ENCODE data around the gene KIAA0513. TPM values are rescaled to one million over a fixed set of nuclear protein-coding genes. Genes with fewer than 3 reads are reported as not detected.
"Not testable (repeated sequence)": the region's sequence is repeated elsewhere in the genome, so short reads cannot be mapped to it uniquely, and the experiment has no call there.

KIAA0513 gene
- total RNA-seq, 1 donor from 2014 or later = 12.6 TPM

DNA sequence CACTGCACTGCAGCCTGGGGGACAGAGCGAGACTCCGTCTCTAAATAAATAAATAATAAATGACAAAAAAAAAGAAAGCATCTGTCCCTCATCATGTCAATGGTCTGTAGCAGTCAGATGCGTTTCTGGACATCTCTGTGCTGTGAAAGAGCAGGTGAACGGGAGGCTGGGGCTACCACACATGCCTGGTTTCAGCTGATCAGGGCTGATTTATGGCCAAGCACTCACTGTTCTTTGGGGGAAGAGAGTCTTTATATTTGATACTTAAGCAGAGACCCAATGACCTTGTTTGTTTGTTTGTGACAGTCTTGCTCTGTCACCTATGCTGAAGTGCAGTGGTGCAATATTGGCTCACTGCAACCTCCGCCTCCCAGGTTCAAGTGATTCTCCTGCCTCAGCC lies 17.5 kb downstream of the KIAA0513 start:
- no peak for ATAC-seq
- intact Hi-C loops (cut with DNase I) = no loop called here
- no peak for DNase-seq (ENCODE audit: low spot score)

DNA sequence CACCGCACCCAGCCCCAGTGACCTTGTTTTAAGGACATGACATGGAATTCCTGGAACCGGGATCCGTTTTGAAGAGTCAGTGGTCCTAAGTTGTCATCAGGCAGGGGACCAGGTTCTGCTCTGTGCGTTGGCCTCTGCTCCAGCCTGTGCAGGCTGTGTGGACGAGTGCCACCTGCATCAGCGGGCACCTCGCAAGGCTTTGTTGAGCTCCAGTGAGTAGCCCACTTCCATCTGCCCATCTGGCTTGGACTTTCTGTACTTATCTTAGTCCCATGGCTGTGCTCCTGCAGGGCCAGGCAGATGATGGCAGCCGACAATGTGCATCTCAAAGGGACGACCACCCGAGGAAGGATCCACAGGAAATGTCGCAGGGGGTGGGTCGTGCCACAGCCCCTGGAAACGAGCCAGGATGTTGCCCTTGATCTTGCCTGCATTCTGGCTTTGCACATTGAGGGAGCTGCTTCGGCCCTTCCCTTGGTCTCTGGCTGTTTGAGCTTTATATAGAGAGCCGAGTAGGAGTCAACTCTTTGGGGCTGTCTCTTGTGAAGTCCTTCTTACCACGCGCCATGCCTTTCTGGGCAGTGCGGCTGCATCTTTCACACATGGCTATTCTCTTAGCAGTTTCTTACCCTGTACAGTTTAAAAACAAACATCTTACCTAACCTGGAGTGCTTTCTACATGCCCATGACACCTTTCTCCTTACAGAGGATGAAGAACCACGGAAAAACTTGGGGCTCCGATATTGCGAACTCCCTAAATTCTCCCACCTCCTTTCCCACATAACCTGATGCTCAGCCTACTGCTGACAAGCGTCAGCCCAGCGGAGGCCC lies 18.3 kb downstream of the KIAA0513 start:
- DNase-seq (ENCODE audit: low spot score) (no peak), ATAC-seq (no peak)
- intact Hi-C loops (cut with DNase I) = no loop called here

DNA sequence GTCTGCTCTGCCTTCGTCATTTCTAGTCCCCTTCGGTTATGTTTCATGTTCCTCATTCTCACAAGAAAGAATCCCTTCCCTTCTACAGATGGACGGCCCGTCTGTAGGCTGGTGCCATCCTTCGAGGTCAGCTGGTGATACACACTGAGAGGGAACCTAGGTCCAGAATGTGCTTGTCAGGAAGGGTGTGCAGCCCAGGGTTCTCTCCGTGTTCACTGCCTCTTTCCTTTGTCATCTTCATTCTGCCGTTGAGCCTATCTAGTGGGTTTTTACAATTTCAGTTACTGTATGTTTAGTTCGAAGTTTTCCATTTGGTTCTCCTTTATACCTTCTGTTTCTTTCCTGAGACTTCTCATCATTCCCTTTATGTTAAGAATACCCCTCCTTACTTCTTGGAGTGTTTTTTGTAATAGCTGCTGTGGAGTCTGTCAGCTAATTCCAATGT lies 18.9 kb downstream of the KIAA0513 start:
- intact Hi-C loops (cut with DNase I) = no loop called here
- ATAC-seq (peak; percentile 48), DNase-seq (ENCODE audit: low spot score) (no peak)

DNA sequence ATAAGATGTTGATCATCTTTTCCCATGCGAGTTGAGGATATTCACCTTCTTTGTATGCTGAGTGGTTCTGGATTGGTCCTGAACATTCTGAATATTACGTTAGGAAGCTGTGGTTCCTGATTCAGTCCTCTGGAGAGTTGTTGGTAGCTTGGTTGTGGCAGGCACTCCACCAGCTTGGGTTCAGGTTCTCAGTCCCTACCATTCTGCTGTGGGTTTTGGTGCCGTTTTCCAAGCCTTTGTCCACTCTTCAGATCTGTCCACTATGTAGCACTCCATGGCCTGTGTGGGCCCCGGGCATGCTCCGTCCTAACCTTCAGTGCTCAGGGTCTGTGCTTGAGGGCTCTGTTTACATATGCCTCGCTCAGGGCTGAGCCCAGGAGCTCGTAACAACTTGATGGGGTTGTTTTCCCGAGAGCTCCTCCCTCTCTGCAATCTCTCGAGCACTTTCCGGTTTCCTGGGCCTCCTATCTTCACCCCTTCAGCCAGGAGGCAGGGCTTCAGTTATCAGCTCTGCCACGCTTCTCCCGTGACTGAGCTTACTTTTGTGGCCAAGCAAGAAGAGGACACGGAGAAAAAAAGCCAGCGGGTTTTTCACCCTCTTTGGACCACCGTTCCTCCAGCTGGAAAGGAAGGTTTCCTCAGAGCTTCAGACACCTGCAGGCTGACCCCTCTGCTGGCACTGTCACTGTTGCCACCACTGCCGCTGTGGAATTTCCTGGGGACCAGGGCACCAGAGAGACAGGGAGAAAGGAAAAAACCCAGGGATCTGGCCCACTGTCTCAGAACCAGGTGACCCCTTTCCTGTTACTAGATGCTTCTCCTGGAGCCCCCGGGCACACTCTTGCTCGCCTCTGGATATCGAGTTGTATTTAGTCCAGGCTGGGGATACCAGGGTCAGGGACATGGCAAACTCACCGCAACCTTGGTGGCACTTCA lies 19.6 kb downstream of the KIAA0513 start:
- intact Hi-C loops (cut with DNase I) = no loop called here
- no peak for DNase-seq (ENCODE audit: low spot score)
- ATAC-seq = no peak

DNA sequence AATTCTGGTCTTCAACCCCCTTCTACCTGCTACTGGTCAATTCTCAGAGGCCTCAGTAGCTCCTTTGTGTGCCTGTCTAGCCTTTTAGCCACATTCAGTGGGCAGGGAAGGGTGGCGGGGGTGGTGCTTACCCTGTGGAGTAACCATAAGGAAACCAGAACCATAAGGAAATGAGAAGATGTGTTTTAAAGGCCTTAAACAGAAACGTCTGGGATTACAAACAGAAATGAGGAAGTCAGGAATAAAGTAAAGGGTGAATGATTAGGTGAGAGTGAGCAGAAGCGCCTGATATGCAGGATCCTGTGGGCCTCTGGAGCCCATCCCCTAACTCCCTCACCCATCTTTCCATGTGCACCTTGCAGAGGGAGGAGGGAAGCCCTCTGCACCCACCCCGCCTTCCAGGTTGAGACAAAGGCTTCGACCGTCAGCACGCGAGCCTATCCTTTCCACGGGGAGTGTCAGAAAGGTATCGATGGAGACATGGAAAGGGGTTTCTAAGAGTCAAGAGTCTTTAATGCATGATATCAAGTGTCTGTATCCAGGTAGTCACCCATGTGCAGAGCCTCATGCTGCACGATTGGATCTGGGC lies 20.4 kb downstream of the KIAA0513 start:
- DNase-seq (ENCODE audit: low spot score) (no peak), ATAC-seq (no peak)
- intact Hi-C loops (cut with DNase I) = no loop called here

DNA sequence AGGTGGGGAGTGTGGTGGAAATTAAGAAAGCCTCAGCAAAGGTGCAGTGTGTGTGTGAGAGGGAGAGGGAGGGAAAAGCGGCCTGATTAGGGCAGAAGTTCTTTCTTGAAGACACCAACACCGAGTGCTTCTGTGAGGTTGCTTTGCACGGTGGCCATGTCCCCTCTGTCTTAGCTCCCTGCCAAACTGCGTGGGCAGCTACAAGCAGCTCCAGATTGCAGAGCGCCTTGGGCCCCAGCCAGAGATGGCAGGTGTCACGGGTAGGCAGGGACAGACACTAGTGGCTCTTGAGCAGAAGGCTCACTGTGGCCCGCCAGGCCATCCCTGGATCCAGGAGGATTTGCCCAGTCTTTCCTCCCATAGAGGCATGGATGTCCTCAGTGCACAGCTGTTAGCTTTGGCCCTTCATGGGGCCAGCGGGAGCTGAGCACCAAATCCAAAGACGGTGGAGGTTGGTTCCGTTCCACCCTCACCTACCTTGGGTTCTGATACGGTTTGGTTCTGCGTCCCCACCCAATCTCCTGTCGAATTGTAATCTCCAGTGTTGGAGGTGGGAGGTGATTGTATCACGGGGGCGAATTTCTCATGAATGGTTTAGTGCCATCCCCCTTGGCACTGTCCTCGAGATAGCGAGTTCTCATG lies 21.4 kb downstream of the KIAA0513 start:
- ATAC-seq (no peak), DNase-seq (ENCODE audit: low spot score) (no peak)
- intact Hi-C loops (cut with DNase I) = no loop called here

DNA sequence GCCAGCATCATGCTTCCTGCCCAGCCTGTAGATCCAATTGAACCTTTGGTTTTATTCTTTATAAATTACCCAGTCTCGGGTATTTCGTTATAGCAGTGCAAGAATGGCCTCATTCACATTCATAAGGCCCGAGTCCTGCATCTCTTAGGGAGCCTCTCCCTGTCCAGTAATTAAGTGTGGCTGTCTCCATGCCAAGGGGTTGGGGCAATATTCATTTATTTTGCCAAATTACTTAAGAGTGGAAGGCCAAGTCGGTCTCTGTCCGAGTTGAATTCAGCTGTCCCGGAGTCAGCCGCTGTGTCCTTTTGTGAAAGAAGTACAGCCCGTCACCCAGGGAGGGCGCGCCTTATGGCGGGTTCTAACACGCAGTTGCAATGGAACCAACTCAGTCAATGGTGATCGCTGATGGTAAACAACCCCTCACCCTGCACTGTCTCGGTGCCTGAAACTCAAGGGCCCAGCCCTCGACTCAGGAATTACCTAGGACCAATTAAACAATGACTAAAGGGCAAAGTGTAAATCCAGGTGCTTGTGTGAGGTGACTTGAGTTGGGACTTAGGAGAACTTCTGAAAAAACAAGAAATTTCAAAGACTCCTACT lies 22.2 kb downstream of the KIAA0513 start:
- intact Hi-C loops (cut with DNase I) = no loop called here
- DNase-seq (ENCODE audit: low spot score) = no peak

DNA sequence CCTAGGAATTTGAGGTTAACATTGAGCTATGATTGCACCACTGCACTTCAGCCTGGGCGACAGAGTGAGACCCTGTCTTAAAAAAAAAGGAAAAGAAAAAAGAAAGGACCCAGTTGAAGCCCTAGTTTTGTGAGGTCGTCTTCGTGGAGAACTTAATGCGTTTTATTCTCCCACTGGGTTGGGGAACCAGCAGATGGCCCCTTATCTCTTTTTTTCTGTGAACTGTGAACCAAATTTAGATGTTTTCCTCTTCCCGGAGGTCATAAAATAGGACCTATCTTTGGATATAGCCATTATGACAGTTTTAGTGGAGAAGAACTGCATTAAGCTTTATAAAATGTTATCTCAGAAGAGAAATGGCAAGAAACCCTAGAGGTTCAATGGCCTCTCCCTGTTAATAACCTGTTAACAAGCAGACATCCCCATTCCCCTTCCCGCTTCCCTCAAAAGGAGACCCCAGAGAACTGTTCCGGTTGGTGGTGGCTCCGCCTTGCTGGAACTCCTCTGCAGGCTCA lies 23.5 kb downstream of the KIAA0513 start:
- ATAC-seq (no peak), DNase-seq (ENCODE audit: low spot score) (no peak)
- intact Hi-C loops (cut with DNase I) = no loop called here

More for the DNA sequence above, 22.2 kb downstream of the KIAA0513 start:
- no peak for ATAC-seq

DNA sequence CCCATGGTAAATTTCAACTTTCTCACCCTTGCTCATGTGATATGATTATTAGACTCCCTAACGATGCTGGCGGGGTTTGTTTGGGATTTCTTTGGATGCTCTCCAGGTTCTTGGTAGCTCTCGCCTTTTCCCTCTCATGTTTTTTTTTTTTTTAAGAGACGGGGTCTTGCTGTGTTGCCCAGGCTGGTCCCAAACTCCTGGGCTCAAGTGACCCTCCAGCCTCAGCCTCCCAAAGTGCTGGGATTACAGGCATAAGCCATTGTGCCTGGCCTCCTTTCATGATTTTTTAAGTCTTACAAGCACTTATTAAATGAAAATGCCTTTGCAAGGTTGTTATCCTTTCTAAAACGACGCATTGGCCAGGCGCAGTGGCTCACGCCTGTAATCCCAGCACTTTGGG lies 24.1 kb downstream of the KIAA0513 start:
- intact Hi-C loops (cut with DNase I) = no loop called here
- ATAC-seq (no peak), DNase-seq (ENCODE audit: low spot score) (no peak)

DNA sequence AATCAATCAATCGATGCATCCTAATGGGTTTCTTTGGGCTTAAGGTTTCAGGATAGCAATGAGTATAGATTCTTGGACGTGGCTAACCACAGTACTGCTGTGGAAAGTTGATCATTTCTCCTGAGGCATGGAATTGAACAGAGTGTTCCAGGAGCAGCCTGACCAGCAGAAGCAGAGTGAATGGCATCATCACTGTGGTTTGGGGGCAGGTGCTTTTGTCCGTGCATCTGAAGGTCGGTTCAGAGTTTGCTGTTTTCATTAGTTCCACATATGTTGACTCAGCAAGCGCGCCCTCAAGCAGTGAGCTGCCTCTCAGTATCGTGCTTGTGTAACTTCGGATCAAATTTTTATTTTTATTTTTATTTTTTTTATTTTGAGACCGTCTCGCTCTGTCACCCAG lies 24.9 kb downstream of the KIAA0513 start:
- ATAC-seq (no peak), DNase-seq (ENCODE audit: low spot score) (no peak)
- intact Hi-C loops (cut with DNase I) = no loop called here

DNA sequence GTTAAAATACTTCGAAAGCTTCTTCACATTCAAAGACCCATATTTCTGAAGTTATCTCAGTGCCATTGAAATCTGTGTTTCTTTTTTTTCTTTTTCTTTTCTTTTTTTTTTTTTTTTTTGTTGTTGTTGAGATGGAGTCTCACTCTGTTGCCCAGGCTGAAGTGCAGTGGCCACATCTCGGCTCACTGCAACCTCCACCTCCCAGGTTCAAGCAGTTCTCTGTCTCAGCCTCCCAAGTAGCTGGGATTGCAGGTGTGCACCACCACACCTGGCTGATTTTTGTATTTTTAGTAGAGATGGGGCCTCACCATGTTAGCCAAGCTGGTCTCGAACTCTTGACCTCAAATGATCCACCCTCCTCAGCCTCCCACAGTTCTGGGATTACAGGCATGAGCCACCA lies 26.7 kb downstream of the KIAA0513 start:
- DNase-seq (ENCODE audit: low spot score); ATAC-seq; intact Hi-C loops (cut with DNase I): not testable (repeated sequence)

DNA sequence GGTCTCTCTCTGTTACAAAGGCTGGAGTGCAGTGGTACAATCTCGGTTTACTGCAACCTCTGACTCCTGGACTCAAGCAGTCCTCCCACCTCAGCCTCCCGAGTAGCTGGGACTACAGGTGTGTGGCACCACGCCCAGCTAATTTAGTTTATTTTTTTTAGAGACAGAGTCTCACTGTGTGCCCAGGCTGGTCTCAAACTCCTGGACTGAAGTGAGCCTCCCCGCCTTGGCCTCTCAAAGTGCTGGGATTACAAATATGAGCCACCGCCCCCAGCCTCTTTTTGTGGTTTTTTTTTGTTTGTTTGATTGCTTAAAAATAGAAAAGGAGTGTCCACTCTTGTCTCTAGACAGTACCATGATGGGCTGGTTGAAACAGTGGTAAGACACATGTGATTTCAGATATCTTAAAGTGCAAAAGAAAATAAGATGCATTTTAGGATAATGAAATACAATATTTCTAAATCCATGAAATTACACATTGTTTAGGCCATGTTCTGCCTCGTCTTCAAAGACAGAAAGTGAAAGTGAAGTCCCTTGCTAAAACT lies 27.4 kb downstream of the KIAA0513 start:
- intact Hi-C loops (cut with DNase I) = no loop called here

DNA sequence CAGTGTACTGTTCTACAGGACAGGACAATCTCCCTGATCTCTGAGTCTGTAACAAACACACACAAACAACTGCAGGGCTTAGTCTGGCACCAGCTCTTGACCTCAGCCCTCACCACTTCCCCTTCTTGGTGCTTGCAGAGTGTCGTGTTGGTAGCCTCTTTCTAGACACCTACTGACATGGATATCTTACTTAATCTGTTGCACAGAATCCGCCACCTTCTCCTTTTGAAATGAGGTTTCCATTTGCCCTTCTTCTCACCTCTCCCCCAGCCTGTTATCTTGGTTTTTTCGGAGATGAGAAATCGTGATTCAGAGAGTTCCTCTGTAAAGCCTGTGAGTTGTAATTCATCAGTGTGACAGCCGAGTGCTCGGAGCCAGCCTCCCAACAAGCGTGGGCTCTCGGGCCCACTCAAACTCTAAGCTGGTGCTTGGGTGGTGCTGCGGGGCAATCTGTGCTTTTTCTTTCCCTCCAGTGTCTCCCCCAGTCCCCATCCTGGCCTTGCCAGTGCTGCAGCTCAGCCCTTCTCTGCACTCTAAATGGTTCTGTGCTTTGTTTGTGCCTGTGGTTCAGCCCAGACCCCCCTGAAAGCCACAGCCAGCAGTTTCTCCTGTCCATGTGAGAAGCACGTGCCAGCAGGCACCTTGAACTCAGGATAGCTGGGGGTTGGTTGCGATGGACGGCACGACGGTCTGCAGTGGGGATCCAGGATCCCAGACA lies 28.1 kb downstream of the KIAA0513 start:
- intact Hi-C loops (cut with DNase I) = no loop called here
- DNase-seq (ENCODE audit: low spot score) (no peak), ATAC-seq (peak; percentile 87)

More for the DNA sequence above, 27.4 kb downstream of the KIAA0513 start:
- ATAC-seq (no peak), DNase-seq (ENCODE audit: low spot score) (no peak)

DNA sequence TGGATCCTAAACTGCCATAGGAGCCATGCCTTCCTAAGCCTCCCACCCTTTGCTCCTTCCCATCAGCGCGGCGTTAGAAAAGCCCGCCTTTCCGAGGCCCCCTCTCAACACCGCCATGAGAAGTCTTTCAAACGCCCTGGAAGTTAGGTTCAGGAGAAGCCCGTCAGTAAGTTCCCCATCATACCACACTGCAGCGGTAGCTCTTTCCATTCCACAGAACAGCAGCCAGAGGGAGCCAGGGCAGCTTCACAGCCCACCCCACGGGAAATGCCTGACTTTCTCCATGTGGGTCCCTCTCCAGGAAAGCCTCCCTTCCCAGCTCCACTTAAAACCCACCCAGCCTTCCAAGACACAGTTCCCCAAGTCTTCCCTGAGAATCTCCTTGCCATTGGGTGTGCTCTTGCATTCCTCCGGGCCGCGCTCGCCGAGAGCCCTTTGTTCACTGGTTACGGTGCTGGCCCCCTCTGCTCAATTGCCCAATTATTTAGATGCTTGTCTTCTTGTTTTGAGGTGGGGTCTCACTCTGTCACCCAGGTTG lies 28.7 kb downstream of the KIAA0513 start:
- peak; percentile 85 for ATAC-seq
- intact Hi-C loops (cut with DNase I) = no loop called here

DNA sequence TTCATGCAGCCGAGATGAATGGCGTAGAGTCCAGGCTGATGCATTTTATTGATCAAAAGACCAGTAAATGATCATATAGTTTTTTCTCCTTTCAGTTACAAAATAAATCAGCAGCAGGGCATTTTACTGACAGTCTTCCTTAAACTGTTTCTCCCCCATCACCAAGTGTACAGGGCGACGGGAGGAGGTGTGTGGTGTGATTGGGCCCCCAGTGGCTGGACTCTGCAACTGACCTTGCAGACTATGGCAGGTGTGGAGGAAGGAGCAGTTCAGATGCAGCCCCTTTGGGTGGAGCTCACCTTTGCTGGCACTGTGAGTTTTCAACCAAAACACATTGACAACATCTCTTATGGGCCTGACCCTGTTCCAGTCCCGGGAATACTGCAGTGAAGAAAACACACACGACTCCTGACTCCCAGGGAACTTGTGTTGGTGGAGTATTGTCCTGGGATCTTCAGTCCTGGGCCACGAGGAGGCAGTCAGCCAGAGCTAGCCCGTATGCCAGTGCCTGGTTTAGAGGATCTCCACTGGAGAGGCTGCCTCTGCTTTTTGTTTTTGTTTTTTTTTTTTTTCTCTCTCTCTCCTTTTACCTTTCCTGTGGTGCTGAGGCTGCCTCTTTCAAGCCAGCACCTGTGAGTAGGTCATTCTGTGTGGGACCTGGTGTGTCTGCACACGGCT lies 29.8 kb downstream of the KIAA0513 start:
- ATAC-seq (no peak), DNase-seq (ENCODE audit: low spot score) (no peak)
- intact Hi-C loops (cut with DNase I) = no loop called here

More for the DNA sequence above, 28.7 kb downstream of the KIAA0513 start:
- no peak for DNase-seq (ENCODE audit: low spot score)

DNA sequence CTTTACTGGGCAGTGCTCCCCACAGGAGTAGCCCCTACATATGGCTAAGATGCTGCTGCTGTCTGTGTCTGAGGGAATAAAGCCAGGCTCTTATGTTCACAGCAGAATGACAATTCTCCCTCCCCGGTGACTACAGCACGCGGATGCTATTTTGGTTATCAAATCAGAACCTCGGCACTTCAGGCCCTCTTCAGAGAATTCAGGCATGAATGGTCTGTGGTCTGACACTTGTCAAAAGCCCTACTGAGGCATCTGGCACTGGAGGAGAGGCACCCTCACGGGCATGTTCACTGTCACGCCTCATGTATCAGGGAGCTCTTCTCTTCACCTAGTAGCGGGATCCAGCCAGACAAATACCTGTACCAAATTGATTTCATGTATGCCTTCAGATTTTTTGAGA lies 30.4 kb downstream of the KIAA0513 start:
- intact Hi-C loops (cut with DNase I) = no loop called here
- ATAC-seq = no peak

DNA sequence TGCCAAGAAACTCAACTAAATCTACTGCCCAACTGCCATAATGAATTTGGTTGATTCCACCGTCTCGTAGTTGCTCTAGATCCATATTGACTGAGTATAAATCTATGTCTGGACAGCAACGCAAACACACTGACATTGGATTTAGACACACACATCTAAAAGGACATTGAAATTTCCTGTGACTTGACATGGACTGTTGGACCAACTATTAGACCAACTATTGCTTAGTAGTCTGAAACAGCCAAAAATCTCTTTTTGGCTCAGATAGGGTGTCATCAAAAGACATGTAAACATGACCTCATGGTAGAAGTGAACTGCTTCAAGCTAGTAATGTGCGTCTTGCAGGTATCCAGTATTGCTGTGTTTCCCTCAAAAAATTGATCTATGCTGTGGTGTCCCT lies 31.3 kb downstream of the KIAA0513 start:
- intact Hi-C loops (cut with DNase I) = no loop called here
- DNase-seq (ENCODE audit: low spot score) (no peak), ATAC-seq (no peak)

More for the DNA sequence above, 30.4 kb downstream of the KIAA0513 start:
- no peak for DNase-seq (ENCODE audit: low spot score)
